HepG2 (cell line): Measurements from ENCODE around the gene MAP2K1. TPM values are rescaled to one million over a fixed set of nuclear protein-coding genes. Genes with fewer than 3 reads are reported as not detected.

Experiments used
- AGO2 ChIP-seq: fragments of 200-400 bp; formaldehyde crosslinking; optimal IDR thresholded peaks from 2 replicates; pipeline ENCODE3; 2017; ENCODE audit warnings: mild to moderate bottlenecking, low read depth, low read length, moderate library complexity
- DR1 ChIP-seq: sonication (generic); formaldehyde crosslinking; IDR thresholded peaks from 2 replicates; pipeline ENCODE4 v1.8.0; 2021; ENCODE audit warnings: mild to moderate bottlenecking, missing genetic modification reagents, inconsistent platforms
- EED ChIP-seq: sonication (generic); formaldehyde crosslinking; IDR thresholded peaks from 2 replicates; pipeline ENCODE4 v1.5.0; 2020; ENCODE audit warnings: mild to moderate bottlenecking, missing genetic modification reagents
- JARID2 ChIP-seq: sonication (generic); formaldehyde crosslinking; IDR thresholded peaks from 2 replicates; pipeline ENCODE4 v1.8.1; 2023; ENCODE audit warnings: missing genetic modification reagents, inconsistent platforms; ENCODE audit not compliant: insufficient replicate concordance
- MED1 ChIP-seq: sonication (generic); formaldehyde crosslinking; IDR thresholded peaks from 2 replicates; pipeline ENCODE4 v1.4.0; 2020; ENCODE audit warnings: missing genetic modification reagents
- MYNN ChIP-seq: sonication (generic); formaldehyde crosslinking; IDR thresholded peaks from 2 replicates; pipeline ENCODE4 v1.4.0; 2020; ENCODE audit warnings: mild to moderate bottlenecking, low read depth, missing genetic modification reagents
- PTBP1 ChIP-seq: fragments of 200-400 bp; formaldehyde crosslinking; IDR thresholded peaks from 2 replicates; pipeline ENCODE4 v1.6.1; 2018; ENCODE audit warnings: low read length, low read depth; ENCODE audit not compliant: poor library complexity, severe bottlenecking
- RELA ChIP-seq: sonication (generic); formaldehyde crosslinking; IDR thresholded peaks from 2 replicates; pipeline ENCODE4 v1.4.0; 2020; ENCODE audit warnings: missing genetic modification reagents
- ZNF589 ChIP-seq: sonication (generic); formaldehyde crosslinking; conservative IDR thresholded peaks from 2 replicates; pipeline ENCODE4 v1.8.0; 2022; ENCODE audit warnings: mild to moderate bottlenecking, moderate library complexity, missing genetic modification reagents
- ZNF660 ChIP-seq: sonication (generic); formaldehyde crosslinking; IDR thresholded peaks from 2 replicates; pipeline ENCODE4 v1.5.1; 2020; ENCODE audit warnings: mild to moderate bottlenecking, low read depth, missing genetic modification reagents, borderline replicate concordance
- ZNF770 ChIP-seq: sonication (generic); formaldehyde crosslinking; IDR thresholded peaks from 2 replicates; pipeline ENCODE4 v1.5.0; 2020; ENCODE audit warnings: mild to moderate bottlenecking, missing genetic modification reagents
- ZNF773 ChIP-seq: sonication (generic); formaldehyde crosslinking; IDR thresholded peaks from 2 replicates; pipeline ENCODE4 v1.4.0; 2020; ENCODE audit warnings: missing genetic modification reagents, borderline replicate concordance
- polyA plus RNA-seq, 8 experiments: library from polyadenylated mRNA; depleted of rRNA in 3 of 8; stranded (reverse) in 7 of 8; unstranded in 1 of 8; fragments of >200 nt; fragmentation: Illumina TruSeq in 4 of 8; extraction: Trizol in 4 of 8; gene quantifications; 2 replicates each; pipeline versions ENCODE4 v1.2.1 to v1.2.3, GENCODE V29; 2011 to 2016; ENCODE audit warnings: low read depth in 4 of 8, missing spikeins in 1 of 8, mixed read lengths in 1 of 8; ENCODE audit not compliant: insufficient read depth in 1 of 8
- total RNA-seq, 5 experiments: library from RNA; depleted of rRNA; stranded (reverse); fragments of >200 nt; fragmentation: Illumina TruSeq; extraction: Trizol; gene quantifications; 2 replicates each; pipeline ENCODE4 v1.2.3, GENCODE V29; 2016; ENCODE audit warnings: low read depth in 1 of 5
- TF ChIP-seq, protein P1 (sequence below): IDR thresholded peaks from 2 replicates; pipeline ENCODE4 v1.6.1; 2016; ENCODE audit warnings: missing compliant biosample characterization, missing genetic modification reagents, borderline replicate concordance
- TF ChIP-seq, protein P2 (sequence below): sonication (generic); formaldehyde crosslinking; IDR thresholded peaks from 2 replicates; pipeline ENCODE4 v1.4.0; 2020; ENCODE audit warnings: mild to moderate bottlenecking, missing genetic modification reagents
- TF ChIP-seq, protein P3 (sequence below): sonication (generic); formaldehyde crosslinking; conservative IDR thresholded peaks from 2 replicates; pipeline ENCODE4 v1.8.1; 2023; ENCODE audit warnings: missing genetic modification reagents
- TF ChIP-seq, protein P4 (sequence below): sonication (generic); formaldehyde crosslinking; IDR thresholded peaks from 2 replicates; pipeline ENCODE4 v1.8.0; 2022; ENCODE audit warnings: missing genetic modification reagents, mild to moderate bottlenecking, moderate library complexity, borderline replicate concordance
- TF ChIP-seq, protein P5 (sequence below): sonication (generic); formaldehyde crosslinking; IDR thresholded peaks from 2 replicates; pipeline ENCODE4 v1.4.0; 2020; ENCODE audit warnings: mild to moderate bottlenecking, missing genetic modification reagents

The MAP2K1 gene
- total and polyA plus RNA-seq, 2 of the 13 experiments (the other 11 are each of a cell fraction or from before 2014, with no cell fraction given): 24.1 to 49.2 TPM

GRCh38 chr15:66386204-66387123 lies at the start of gene MAP2K1 (continued):
- TF ChIP-seq PTBP1: peak; percentile 81
- TF ChIP-seq AGO2: no peak
- no peak for TF ChIP-seq JARID2 (CRISPR knock-in tag)
- TF ChIP-seq MED1 (CRISPR knock-in tag): peak; percentile 82
- TF ChIP-seq, protein P1, sequence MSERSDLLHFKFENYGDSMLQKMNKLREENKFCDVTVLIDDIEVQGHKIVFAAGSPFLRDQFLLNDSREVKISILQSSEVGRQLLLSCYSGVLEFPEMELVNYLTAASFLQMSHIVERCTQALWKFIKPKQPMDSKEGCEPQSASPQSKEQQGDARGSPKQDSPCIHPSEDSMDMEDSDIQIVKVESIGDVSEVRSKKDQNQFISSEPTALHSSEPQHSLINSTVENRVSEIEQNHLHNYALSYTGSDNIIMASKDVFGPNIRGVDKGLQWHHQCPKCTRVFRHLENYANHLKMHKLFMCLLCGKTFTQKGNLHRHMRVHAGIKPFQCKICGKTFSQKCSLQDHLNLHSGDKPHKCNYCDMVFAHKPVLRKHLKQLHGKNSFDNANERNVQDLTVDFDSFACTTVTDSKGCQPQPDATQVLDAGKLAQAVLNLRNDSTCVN: peak; percentile 80; the same call in 1 of the 2 replicates
- peak; percentile 76 for TF ChIP-seq ZNF770 (CRISPR knock-in tag)
- TF ChIP-seq ZNF773 (CRISPR knock-in tag): no peak
- TF ChIP-seq RELA: no peak
- peak; percentile 66; the same call in 1 of the 2 replicates for TF ChIP-seq DR1 (CRISPR knock-in tag)
- TF ChIP-seq, protein P2, sequence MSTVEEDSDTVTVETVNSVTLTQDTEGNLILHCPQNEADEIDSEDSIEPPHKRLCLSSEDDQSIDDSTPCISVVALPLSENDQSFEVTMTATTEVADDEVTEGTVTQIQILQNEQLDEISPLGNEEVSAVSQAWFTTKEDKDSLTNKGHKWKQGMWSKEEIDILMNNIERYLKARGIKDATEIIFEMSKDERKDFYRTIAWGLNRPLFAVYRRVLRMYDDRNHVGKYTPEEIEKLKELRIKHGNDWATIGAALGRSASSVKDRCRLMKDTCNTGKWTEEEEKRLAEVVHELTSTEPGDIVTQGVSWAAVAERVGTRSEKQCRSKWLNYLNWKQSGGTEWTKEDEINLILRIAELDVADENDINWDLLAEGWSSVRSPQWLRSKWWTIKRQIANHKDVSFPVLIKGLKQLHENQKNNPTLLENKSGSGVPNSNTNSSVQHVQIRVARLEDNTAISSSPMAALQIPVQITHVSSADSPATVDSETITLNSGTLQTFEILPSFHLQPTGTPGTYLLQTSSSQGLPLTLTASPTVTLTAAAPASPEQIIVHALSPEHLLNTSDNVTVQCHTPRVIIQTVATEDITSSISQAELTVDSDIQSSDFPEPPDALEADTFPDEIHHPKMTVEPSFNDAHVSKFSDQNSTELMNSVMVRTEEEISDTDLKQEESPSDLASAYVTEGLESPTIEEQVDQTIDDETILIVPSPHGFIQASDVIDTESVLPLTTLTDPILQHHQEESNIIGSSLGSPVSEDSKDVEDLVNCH (CRISPR knock-in tag): no peak
- TF ChIP-seq, protein P3, sequence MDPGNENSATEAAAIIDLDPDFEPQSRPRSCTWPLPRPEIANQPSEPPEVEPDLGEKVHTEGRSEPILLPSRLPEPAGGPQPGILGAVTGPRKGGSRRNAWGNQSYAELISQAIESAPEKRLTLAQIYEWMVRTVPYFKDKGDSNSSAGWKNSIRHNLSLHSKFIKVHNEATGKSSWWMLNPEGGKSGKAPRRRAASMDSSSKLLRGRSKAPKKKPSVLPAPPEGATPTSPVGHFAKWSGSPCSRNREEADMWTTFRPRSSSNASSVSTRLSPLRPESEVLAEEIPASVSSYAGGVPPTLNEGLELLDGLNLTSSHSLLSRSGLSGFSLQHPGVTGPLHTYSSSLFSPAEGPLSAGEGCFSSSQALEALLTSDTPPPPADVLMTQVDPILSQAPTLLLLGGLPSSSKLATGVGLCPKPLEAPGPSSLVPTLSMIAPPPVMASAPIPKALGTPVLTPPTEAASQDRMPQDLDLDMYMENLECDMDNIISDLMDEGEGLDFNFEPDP: no peak
- no peak for TF ChIP-seq EED (CRISPR knock-in tag)
- TF ChIP-seq, protein P4, sequence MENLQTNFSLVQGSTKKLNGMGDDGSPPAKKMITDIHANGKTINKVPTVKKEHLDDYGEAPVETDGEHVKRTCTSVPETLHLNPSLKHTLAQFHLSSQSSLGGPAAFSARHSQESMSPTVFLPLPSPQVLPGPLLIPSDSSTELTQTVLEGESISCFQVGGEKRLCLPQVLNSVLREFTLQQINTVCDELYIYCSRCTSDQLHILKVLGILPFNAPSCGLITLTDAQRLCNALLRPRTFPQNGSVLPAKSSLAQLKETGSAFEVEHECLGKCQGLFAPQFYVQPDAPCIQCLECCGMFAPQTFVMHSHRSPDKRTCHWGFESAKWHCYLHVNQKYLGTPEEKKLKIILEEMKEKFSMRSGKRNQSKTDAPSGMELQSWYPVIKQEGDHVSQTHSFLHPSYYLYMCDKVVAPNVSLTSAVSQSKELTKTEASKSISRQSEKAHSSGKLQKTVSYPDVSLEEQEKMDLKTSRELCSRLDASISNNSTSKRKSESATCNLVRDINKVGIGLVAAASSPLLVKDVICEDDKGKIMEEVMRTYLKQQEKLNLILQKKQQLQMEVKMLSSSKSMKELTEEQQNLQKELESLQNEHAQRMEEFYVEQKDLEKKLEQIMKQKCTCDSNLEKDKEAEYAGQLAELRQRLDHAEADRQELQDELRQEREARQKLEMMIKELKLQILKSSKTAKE (CRISPR knock-in tag): peak; percentile 46; the same call in 1 of the 2 replicates
- TF ChIP-seq ZNF660 (CRISPR knock-in tag): no peak
- TF ChIP-seq MYNN (CRISPR knock-in tag): no peak
- TF ChIP-seq ZNF589: no peak
- TF ChIP-seq, protein P5, sequence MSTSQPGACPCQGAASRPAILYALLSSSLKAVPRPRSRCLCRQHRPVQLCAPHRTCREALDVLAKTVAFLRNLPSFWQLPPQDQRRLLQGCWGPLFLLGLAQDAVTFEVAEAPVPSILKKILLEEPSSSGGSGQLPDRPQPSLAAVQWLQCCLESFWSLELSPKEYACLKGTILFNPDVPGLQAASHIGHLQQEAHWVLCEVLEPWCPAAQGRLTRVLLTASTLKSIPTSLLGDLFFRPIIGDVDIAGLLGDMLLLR (CRISPR knock-in tag): peak; percentile 19; the same call in 1 of the 2 replicates
